GM19099 (cell line): ENCODE results near the gene YIF1A.

Source experiments
- POLR2A ChIP-seq: IDR thresholded peaks from 3 replicates; pipeline ENCODE4 v1.6.1; 2011; ENCODE audit warnings: low read depth; ENCODE audit not compliant: insufficient read length; ENCODE audit errors: extremely low read depth

Gene YIF1A

GRCh38 chr11:66329165-66329673 lies 40.3 kb upstream of the YIF1A start:
- no peak for TF ChIP-seq POLR2A

- no peak for TF ChIP-seq POLR2A
Observed at GRCh38 chr11:66328302-66329144, 39.6 kb upstream of the YIF1A start.

GRCh38 chr11:66328031-66328301 lies 39.0 kb upstream of the YIF1A start:
- TF ChIP-seq POLR2A = no peak

- TF ChIP-seq POLR2A = no peak
Observed at GRCh38 chr11:66327171-66328030, 38.5 kb upstream of the YIF1A start.

- no peak for TF ChIP-seq POLR2A
Observed at GRCh38 chr11:66326261-66327111, 37.5 kb upstream of the YIF1A start.

- TF ChIP-seq POLR2A = no peak
Observed at GRCh38 chr11:66325263-66325671, 36.3 kb upstream of the YIF1A start.

GRCh38 chr11:66324664-66325063 lies 35.7 kb upstream of the YIF1A start:
- TF ChIP-seq POLR2A = no peak

- TF ChIP-seq POLR2A = no peak
Observed at GRCh38 chr11:66323684-66324083, 34.7 kb upstream of the YIF1A start.

GRCh38 chr11:66322732-66323427 lies 33.9 kb upstream of the YIF1A start:
- TF ChIP-seq POLR2A = no peak

- no peak for TF ChIP-seq POLR2A
Observed at GRCh38 chr11:66321606-66322005, 32.7 kb upstream of the YIF1A start.

- no peak for TF ChIP-seq POLR2A
Observed at GRCh38 chr11:66318600-66318970, 29.6 kb upstream of the YIF1A start.

- TF ChIP-seq POLR2A = no peak
Observed at GRCh38 chr11:66317723-66318599, 29.0 kb upstream of the YIF1A start.

GRCh38 chr11:66317322-66317722 lies 28.4 kb upstream of the YIF1A start:
- TF ChIP-seq POLR2A = peak; percentile 41
